ENCODE results near the gene PELI2.

Gene PELI2

DNA sequence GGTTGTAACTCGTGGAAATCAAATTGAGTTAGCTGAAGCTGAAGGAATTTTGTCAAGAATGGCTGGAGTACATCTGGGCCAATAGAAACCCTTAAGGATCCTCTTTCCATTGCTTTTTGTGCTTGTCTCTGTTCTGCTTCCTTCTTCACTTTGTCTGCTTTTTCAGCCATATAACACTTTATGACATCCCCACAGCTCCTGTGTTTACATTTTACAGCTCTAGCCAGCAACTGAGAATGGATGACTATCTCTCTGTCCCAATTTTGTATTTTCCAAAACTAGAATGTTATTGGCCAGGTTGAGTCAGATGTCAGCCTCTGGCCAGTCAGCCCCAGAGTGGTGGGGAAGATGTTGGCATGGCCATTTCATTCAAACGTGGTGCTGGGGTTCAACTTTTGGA, 57.6 kb downstream of the PELI2 start:
- no peak for DNase-seq

DNA sequence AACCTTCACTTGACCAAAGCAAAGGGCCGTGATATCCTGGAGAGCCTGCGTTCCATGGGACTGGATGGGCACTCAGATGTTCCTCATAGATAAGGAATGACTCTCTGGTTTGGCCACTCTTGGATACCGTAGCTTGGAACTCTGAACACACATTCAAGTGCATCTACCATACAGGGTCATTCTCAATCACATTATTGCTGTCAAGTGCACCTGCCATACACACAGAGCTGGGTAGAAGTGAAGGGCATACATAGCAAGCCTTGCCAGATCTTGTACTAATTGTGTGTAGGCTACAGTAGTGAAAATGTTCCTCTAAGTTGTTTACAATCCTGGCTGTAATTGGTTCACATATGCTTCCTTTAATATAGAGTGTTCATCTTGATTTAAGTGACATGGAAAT, 58.3 kb downstream of the PELI2 start:
- DNase-seq: no peak

DNA sequence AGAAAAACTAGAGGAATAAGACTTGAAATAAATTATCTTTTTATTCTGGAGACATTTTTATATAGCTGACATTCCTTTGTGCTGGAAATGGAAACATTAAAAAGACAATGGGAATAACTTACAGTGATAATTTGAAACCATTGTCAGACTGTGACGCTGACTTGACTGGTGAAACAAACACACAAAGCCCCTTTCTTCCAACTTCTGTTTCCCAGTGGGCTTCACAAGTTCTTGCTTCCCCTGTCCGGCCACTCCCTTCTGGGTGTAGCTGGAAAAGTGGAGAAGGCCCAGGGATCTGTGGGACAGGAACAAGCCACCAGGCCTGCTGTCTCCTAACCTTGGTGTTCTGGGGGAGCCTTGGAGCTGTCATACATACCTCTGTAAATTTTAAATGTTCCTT, 58.8 kb downstream of the PELI2 start:
- no peak for DNase-seq

DNA sequence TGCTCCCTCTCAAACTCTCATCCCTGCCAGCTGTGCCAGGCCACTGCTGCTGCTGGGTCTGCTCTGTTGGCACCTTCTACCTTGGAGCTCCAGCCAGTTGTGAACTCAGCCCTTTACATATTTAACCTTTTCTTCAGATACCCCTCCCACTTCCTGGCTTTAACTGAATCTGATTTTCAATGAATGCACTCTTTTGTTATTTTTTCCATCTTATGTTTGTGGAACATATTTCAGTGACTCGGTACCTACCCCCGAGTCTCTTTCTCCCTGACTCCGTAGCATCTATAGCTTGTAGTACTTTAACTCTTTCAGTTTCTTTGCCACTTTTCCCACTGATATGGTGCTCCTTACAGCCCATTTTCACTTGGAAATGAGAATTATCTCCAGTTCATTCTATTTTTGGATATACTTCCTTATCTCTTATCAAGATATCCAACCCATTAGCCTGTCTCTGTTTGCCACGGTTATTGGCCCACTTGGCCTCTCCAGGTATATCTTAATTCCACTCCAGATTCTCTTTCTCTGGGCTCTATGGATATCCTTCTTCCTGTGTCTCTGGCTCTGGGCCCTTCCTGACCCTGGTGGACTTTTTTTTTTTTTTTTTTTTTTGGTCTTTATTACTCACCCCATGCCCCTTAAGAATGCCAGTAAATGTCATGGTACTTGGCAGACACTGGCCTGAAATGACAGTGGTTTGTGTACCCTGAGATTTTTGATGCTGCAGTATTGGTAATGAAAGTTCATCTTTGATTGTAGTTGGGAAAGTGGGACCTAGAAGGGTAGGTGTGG, 62.7 kb downstream of the PELI2 start:
- no peak for DNase-seq

DNA sequence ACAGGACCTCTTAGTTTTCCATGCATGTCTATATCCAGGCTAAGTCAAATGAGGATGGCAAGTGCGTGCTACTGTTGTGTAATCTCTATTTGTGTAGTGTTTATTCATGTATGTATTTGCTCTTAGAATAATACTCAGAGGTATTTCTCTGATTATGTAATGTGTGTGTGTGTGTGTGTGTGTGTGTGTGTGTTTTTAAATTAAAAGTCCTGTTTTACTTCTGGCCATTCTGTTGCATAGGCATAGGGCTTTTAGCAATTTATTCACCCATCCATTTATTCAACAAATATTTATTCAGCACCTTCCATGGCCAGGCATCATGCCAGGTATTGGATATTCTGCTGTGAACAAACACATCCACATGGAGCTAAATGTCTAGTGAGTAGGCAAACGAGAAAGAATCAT, 63.5 kb downstream of the PELI2 start:
- DNase-seq: no peak

DNA sequence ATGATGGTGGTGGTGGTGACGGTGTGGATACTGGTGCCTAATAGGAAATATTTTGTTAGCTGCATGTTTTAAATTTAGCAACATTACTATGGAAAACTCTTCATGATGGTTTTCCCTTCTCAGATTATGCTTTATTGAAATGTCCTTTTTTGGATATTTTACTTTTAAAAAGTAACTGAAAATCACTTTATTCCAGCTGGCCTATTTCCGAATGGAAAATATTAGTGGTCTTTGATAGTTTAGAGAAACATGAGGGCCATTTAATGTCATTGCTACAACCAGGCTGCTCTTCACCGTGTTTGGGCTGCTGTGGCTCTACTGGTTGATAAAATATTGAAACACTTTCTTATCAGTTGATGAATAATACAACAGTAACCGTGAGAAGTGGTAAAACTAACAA, 64.2 kb downstream of the PELI2 start:
- DNase-seq: no peak

DNA sequence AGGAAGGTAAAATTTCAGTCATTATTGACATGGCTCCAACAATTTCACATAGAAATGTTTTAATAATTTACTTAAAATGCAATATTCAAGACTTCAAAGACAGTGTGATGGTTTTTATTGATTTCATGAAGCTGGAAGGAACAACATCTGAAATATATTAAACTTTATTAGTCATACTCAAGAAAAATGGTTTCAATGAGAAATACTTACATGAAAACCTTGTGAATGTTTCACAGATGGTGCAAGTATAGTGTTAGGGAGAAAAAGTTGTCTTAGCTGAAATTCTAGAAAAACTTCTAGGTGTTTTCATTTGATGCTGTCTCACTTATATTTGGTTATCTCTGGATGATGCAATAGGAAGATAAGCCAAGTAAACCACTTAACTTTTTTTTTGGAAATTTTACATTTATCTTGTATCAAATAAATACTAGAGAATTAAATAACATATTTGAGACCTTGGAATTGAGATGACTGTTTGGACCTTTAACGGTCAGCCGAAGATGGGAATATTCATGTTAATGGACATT, 65.5 kb downstream of the PELI2 start:
- DNase-seq: no peak

DNA sequence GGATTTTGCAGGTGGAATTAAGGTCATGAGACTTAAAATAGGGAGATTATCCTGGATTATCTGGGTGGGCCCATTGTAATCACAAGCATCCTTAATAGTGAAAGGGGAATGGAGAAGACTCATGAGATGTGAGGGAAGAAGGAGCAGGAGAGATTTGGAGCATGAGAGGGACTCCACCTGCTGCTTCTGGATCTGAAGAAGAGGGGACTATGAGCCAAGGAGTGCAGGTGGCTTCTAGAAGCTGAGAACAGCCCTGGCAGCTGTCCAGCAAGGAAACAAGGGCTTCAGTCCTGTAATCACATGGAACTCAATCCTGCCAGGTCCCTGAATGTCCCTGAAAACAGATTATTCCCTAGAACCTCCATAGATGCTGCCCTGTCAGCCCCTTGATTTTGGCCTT, 67.8 kb downstream of the PELI2 start:
- no peak for DNase-seq

DNA sequence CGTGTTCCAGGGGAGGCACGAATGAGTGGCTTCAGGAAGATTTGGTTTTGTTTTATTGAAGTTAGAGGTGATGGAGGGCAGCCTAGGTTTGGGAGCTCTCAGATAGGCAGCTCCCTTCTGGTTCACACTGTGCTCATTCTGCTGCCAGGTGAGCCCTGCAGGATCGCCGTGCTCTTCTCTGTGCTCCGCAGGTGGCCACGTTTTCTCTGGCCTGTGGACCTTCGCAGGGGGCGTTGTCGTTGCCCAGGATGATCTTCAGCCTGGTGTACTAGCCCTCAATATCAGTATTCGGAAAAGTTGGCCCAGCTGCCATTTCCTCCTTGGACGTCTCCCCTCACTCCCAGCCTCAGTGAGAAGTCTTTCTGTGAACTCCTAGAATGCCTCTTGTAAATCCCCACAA, 69.5 kb downstream of the PELI2 start:
- no peak for DNase-seq

DNA sequence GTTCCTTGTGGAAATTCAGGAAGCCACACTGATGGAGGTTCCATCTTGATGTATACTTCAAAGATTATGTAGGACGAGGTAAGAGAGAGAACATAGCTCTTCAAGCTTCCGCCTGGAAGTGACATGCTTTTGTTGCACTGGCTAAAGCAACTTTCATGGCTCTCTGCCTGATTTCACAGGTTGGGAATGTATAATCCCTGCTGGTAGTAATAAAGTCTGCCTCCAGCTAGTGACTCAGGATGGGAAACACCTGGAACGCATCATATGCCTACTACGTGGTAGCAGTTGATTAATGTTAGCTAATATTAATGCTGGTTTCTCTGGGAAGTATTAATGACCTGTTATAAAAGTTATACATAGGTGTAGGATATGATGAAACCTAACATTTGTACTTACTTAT, 71.1 kb downstream of the PELI2 start:
- DNase-seq: peak; percentile 22

DNA sequence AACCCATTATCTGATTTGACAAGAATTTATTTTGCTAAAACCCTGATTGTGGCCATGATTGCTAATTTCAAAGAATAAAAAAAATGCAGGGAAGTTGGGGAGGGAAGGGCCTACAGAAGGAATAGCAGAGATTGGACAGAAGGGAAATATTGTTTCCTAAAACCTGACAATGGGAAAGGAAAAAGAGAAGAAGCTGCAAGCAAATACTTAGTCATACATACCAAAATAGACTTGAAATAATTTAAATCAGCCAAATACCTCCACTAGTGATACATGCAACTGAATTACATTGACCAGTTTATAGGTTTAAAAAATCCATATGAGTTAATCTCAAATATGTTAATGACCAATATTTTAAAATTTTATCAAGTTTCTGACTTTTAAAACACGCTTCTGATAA, 75.1 kb downstream of the PELI2 start:
- no peak for DNase-seq

DNA sequence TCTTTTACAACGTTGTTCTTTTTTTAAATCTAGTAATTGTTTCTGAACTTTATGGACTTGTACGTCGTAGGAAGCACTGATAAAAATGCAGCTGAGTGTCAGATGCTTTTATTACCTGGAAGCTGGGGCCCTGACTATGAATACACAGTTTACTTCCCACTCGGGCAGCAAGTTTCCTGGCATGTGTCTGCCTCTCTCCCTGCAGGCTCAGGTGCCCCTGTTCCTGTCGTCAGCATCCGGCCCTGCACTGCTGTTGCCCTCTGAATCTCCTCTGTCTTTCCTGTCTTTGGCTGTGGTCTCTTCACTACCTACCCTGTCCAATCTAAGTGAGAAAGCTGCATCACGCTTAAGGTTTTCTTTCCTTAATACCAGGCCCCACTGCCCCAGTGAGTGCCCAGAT, 75.8 kb downstream of the PELI2 start:
- DNase-seq: no peak

DNA sequence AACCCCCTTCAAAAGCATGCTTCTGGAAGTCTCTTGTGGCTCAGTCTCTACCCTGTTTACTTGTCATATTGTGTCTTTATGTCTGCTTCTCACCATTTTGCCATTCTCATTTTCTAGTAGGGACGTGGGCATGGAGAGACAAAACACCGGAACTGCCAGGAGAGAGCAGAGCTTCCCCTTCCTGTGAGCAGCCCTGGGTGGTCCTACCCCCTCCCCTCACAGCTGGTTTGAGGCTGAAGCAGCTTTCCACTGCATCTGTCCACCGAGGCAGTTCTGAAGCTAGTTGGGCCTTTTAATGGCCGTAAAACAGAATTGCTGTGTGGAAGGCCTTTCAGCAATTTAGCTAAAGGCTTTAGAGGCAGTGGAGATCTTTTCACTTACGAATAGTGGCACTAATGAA, 77.0 kb downstream of the PELI2 start:
- DNase-seq: no peak

DNA sequence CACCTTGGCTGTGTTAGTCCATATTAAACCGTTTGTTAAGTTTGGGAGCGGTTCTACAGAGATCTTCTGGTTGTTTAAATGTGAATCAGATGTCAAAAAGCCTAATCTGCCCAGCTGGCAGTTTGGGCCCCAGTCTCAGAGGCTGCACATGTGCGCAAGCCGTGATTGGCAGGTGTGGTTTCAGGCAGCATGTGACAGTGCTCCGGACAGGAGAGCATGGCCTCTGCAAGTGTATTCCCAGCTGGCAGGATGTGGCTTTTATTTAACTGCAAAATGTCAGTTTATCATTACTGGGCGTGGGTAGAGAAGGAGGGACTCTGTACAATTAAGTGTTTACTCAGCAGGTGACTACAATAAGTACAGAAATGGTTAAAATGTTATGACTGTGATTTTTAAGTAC, 77.5 kb downstream of the PELI2 start:
- DNase-seq: peak; percentile 68

DNA sequence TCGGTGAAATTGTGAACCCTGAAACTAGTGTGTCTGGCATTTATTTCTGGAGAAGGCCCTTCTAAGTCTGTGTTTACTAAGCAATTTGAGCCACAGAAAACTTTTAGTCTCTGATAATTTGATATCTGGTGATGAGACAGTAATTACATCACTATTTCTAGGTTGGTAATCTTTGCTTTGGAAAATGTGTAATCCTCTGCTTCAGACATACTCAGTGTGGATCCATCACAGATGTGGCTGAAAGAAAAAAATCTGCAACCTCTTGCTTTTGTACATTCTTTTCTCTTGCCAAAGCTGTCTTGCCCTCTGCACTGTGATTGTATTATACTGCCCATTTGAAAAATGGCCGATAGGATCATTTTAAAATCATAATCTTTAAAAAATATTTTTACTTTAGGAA, 78.1 kb downstream of the PELI2 start:
- DNase-seq: peak; percentile 58

DNA sequence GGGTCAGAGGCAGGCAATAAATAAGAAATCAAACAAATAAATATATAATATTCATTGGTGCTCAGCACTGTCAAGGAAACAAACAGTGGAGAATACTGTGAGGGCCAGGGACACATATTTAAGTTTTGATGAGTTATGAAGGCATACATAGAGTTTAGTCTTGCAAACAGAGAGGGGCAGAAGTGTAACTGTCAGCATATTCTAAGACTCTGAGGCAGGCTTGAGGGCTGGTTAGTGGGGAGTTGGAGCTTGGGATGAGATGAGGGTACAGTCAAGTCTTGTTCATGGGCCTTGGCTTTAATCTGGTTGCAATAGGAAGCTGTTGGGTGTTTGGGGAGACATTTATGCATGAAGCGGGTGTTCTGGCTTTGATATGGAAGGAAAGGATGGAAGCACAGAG, 78.9 kb downstream of the PELI2 start:
- no peak for DNase-seq

DNA sequence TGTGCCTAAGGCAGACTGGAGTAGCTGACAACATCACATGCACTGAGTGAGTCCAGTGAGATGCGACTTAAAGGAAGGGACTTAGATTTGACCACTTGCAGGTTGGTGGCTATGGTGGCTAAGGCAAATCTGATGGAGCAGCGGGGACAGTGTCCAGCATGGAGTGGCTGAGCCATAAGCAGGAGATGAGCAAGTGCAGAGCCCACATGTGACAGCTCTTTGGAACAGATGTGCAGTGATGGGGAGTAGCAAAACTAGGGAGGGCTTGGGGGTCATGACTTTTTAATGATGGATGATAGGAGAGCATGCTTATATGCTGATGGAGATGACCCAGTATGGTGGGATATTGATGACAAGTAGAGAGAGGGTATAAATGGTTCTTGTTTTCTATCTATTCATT, 80.2 kb downstream of the PELI2 start:
- no peak for DNase-seq

DNA sequence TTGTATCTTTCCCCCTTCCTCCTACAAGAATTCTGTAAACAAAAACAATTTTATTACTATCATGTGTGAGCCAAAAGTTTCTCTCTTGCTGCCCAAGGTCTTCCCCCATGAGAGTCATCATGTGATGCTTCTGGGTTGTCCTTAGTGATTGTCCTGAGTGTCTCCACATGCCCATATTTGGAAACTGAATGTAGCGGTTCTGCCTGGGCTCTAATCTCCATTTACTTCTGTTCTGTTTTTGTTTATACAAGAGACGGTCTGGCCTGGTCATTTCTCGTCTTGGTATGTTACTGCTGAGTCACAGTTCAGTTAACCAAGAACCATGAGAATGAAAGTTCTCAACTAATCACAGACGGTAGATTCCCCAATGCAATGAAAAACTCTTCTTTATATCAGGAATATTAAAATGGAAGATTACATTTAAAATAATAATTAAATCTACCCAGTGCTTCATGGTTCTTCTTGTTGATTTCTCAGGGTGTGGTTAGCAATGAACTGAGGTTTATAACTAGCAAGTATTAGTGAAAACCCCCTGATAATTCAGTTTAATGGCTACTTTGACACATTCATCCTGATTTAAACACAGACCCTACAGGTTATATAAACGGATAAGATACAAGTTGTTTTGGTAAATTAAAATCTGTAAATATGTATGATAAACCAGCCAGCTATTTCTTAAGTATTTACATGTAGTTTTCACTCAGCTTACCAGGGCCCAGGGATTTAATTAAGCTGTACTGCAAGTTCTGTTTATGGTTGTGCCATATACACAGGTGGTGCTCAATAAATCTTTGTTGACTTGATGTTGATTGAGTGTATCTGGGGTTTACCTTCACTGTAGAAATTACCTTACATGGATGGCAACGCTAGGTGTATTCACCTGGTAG, 81.1 kb downstream of the PELI2 start:
- DNase-seq: peak; percentile 99

DNA sequence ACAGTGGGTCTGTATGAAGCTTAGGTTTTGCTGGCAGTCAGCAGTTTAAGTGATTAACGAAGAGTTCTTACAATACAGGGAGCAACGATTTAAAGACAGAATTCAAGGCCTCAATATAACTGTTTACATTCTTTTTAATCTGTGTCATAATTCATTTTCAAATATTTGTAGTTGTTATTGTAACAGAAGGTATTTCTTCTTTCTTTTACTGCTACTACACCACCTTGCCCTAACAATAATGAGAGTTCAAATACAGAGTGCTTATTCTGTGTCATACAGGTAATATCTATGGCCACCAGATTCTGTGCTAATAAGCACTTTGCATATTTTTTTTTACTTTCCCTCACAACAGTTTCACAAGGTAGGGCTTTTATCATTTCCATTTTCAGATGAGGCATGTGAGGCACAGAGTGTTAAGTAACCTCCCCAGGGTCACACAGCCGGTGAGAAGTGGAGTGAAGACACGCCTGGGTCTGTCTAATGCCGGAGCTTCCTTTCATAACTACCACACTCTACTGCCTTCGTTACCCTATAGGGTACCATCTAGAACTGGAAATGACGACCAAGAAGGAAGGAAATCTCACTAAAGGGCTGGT, 81.9 kb downstream of the PELI2 start:
- DNase-seq: peak; percentile 70

DNA sequence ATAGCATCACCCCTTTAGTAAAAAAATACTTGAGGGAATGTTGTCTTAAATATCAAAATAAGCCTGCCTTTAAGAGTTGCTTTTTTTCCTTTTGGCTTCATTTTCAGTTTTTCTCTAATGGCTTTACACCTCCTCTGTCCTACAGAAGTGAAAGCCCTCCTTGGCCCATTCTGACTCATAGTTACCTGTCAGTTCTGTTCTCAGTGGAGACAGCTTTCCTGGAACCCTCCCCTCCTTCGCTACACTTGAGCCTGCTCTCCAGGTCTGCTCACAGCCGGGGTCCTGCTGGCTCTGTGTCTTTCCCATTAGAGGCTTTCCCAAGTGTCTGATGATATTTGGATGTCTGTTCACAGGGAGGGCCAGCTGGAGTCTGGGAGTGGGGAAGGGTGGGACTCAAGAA, 84.0 kb downstream of the PELI2 start:
- no peak for DNase-seq

DNA sequence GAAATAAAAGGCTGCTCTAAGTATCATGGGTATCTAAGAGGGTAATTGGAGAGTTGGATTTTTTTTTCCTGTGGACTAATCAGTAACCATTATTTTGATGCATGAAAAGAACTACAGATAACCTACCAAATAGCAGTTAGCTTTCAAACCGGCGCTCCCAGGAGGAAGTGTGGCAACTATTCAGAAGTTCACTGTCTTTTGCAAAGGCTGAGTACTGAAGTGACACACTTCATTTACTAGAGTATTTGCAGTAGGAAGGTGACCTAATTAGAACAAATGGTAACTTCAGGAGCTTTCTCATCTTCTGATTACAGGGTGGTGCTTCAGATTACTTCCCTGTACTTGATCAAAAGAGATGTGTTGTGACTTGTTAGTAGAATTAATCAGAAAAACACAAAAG, 87.7 kb downstream of the PELI2 start:
- DNase-seq: no peak

DNA sequence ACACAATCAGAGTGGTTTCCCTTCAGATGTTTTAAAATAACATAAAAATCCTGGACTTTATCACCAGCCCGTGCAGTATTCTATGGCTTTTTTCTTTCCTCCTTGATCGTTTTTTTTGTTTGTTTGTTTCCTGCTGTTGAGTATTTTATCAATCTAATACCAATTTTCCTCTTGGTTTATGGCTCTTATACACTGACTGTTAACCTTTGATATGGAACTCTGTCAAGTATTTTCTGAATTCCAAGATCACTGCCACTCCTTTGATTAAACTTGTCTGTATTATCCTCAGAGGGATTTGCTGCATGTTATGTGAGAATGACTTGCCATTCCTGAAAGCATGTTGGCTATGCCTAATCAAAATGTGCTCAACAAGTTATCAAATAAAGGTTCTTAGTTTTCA, 88.4 kb downstream of the PELI2 start:
- no peak for DNase-seq

DNA sequence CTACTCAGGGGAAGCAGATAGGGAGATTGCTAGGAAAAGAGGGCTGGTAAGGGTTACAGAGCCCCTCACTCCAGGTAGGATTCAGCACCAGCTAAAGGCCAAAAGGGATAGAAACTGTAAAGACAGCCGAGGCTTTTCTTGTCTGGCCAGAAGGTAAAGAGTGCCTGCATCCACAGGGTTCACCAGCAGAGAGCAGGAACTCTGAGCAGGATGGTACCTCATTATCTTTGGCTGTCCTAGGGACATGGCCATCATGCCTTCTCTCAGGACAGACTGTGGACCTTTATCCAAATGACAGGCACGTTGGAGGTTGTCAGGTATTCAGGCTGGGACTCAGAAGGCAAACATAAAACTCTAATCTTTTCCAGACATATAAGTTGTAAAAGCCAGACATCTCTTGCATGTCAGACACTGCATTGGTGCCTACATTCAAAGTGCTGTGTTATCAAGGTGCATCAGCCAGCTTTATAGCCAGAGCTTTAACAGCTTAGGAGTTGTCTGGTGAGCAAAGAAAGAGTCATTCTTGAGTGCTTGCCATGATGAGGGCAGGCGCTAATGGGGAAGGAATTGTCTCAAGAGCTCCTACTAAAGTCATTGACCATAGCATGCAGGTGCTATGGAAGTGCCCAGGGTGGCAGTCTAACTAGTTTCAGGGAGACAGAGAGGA, 89.5 kb downstream of the PELI2 start:
- DNase-seq: no peak

All from HCEC 1CT (cell line).